ENCODE results near the gene PPME1.

Gene PPME1

DNA sequence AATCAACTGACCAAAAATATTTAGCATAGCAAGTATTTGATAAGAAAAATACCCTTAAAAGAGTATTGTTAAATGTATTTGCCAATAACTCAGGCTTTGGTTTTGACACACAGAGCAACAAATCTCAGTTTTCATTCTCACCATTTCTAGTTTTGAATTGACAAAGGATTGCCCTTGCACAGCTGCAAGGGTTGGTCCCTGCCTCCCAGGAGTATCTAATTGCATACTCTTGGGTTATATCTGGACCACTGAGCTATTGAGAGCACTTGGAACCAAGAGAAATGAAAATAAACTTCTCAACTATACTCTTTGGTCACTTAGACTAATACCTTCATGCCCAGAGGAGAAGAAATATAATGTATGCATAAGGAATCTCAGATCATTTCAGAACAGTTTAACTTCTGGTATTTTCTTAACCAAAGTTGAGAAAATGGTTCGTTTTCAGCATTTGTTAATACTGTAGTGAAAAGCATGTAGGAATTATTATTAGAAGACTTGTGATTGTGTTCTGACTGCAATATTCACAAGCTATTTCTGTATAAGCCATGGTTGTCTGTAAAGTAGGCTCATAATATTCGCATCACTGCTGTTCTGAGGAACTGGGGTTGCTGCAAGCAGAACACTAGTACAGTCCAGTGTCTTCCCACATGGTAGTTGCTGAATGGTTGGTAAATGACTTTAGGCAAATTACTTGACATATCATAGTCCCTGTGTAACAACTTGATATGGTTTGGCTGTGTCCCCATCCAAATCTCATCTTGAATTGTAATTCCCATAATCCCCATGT is 8.2 kb upstream of the PPME1 start:
- DNase-seq (ENCODE audit: low read depth): no peak

DNA sequence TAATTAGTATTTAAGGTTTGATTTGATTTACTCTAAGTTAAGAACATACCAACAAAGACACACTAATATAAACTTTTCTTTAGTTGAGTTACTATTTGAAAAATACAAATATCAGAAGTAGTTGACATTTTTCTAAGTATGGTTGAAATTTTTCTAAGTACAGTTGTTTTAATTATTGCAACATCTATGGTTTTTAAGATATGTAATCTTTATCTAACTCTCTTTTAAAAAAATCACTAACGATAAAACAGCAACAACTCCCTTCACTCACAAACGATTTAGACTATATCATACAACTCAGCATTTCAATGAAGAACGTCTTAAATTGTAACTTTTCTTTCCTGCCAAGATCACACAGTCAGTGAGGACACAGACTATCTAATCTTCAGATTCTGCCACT is 2.3 kb upstream of the PPME1 start:
- DNase-seq (ENCODE audit: low read depth): no peak

DNA sequence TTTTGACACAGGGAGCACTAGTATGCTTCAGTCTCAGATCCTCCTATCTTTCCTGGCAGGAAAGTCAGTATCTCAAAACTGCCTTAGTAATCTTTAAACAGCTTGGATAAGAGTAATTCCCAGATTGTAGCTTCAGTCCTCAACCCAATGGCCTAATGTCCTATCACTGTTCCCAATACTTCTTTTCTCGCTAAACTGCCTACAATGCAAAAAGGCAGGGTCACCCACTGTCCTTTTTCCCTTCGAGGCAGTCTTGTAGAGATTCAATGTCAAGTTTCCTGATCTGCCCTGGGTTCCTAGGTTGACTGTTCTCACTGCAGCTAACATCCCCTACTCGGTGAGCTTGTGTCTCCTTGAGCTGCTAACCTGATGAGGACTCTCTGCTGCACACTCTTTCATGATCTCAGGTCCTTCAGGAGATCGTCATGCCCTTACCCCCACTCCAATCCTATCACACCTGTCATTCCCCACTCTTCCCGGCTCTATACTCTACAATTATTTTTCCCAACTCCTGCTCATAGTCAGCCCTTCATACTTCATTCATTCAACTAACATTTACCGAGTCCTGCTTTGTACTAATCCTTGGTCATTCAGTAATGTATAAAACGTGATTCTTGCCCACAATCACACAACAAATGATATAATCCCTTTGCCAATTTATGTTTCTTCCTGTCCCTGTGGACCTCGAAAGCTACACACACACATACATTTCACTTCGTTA is 1.2 kb upstream of the PPME1 start:
- no peak for DNase-seq (ENCODE audit: low read depth)

DNA sequence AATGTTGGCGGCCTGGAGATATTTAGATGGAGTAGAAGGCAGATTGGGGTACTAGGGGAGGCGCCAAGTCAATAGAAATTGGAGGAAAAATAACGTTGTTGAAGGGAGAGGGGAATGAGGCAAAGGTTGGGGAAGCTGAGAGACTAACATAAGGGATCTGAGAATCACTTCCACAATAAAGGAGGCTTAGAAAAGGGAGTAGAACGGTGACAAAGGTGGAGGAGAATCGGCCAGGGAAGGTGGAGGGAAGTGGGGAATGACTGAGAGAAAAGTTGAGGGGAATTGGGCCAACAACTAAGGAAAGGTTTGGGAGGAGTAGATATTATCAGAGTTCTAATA is 510 bp downstream of the PPME1 start:
- no peak for DNase-seq (ENCODE audit: low read depth)

DNA sequence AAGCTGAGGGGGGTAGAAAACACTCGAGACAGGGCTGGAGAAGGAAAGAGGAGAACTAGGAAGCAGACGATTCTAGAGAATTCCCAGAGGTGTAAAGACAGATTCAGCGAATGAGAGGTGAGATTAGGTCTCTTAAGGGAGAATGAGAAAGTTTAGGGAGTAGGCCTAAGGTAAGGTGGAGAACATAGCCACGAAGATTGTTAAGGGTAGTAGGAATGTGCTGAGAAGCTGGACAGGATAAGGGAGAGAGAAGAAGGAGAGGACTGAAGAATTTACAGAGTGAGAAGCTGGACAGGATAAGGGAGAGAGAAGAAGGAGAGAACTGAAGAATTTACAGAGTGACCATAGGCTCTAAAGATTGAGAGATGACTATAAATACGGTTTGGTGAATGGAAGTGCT is 908 bp downstream of the PPME1 start:
- no peak for DNase-seq (ENCODE audit: low read depth)

DNA sequence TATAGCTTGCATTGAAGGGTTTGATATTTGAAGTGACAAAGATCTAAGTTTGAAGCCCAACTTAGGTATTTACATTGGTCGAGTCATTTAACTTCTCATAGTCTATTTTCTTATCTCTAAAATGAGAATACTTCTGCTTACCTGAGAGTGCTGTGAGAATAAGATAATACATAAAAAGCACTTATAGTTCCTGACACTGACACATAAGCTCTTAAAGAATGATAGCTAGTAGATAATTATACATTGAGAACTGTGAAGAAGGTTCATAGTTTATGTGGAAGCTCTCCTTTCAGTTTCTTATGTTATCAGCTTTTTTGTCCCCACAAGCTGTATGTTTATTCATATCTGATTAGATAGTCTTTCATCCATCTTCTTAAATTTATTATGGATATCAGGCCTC is 4.8 kb downstream of the PPME1 start:
- no peak for DNase-seq (ENCODE audit: low read depth)

DNA sequence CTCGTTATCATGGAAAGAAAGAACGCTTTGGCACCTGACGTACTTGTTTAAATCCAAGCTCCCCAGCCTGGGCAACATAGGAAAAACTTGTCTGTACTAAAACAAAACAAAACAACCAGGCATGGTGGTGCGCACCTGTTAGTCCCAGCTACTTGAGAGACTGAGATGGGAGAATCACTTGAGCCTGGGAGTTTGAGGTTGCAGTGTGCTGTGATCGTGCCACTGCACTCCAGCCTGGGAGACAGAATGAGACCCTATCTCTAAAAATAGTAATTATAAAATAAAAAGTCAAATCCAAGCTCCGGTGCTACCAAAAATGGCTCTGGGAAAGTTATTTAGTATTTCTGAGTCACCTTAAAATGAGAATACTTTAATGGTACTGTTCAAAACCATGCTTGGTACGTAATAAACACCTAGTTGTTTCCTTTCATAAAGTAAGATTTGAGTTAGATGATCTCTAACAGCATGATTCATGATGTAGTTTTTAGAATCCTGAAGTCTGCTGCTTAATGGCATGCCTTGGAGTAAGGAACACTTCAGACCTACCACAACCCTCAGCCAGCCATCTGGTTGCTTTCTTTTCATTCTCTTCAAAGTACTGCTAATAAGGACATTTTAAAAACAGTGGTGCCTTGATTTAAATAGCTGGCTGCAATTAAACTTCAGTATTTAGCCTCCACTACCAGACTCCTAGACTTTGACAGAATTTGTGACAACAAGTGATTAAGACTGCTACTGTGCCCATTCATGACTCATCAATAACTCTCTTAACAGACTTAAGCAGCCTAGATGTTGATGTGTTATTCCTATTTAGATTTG is 8.4 kb downstream of the PPME1 start:
- no peak for DNase-seq (ENCODE audit: low read depth)

DNA sequence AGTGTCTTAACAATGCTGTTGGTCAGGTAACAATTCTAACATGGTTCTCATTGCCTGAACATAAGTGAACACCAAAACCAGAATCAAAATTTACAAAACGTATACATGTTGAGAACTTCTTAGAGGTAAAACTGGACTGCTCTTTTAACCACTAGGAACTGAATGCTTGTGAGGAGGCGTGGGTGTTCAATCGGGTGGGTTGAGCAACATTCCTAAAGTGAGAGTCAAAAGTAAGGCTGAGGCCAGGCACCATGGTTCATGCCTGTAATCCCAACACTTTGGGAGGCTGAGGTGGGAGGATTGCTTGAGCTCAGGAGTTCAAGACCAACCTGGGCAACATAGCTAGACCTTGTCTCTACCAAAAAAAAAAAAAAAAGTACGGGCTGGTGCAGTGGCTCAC is 11.5 kb downstream of the PPME1 start:
- DNase-seq (ENCODE audit: low read depth): no peak

DNA sequence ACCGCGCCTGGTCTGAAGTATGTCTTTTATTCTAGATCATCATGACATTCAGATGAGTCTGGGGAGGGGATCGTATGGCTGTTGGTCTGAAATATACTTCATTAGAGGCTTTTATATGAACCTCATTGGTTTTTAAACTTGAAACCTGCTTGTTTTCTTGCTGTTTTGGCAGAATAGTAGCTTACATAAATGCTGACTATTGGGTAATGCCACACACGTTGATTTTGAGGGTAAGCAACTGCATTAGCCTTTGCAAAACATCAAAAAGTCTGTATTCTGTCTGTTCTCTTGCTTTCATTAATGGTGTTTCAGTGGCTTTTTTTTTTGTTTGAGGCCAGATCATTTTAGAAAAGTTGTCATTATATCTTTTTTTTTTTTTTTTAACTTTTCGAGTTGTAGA is 14.2 kb downstream of the PPME1 start:
- no peak for DNase-seq (ENCODE audit: low read depth)

DNA sequence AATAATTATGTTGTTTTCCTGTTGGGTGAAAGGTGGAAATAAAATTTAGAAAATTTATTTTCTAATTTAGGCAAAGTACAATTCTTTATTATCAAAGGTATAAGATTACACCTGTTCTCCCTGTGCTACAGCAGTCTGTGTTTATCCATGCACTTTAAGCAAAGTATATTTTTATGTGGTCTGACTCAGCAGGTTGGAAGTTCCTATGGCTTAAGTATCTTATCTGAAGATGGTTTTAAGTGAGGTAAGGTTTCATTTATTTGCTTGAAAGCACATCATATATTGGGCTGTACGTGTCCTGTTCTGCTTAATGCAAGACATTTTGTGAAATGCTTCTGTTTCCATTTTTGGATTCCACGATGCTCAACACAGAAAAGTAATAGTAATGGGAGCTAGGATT is 14.6 kb downstream of the PPME1 start:
- DNase-seq (ENCODE audit: low read depth): no peak

DNA sequence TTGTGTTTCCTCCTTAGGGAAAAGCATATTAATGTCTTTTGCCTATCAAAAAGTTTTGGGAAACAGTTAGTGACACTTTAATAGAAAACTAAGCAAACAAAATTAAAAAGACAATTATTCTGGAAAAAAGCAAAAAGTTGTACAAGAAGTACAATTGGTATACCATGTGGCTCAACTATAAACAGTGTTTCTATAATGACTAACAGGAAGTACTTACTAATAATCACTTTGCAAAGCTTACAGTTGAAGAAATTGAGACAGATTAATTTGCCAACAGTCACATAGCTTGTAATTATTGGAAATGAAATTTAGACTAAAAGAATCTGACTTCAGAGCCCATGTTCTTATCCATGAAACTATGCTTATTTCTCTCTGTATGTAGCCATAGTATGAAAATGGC is 24.7 kb downstream of the PPME1 start:
- no peak for DNase-seq (ENCODE audit: low read depth)

DNA sequence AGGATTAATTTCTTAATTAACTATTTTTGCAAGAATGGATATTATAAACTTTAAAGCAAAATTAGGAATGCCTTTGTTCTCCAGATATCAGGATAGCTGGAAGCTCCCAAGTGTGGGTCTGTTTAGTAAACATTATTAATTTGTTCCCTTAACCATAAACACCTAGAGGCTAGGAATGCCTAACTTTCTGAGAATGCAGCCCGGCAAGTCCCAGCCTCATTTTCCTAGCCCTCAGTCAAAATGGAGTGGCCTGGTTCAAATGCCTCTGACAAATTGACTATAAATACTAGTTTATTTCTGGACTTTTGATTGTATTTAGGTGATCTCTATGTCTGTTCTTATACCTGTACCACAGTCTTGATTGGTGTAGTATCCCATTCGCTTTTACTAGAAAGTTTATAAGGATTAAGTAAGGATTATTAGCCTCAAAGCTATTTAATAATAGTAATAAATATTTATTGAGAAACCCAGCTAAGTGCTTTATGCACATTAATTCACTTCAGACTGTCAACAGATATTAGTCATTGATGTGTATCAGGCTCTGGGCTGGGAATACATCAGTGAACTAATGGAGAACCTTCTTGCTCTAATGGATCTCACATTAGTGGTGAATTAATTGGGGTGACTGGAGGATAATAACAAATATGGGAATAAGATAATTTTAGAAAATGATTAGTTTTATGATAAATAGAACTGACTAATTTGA is 25.8 kb downstream of the PPME1 start:
- DNase-seq (ENCODE audit: low read depth): no peak

DNA sequence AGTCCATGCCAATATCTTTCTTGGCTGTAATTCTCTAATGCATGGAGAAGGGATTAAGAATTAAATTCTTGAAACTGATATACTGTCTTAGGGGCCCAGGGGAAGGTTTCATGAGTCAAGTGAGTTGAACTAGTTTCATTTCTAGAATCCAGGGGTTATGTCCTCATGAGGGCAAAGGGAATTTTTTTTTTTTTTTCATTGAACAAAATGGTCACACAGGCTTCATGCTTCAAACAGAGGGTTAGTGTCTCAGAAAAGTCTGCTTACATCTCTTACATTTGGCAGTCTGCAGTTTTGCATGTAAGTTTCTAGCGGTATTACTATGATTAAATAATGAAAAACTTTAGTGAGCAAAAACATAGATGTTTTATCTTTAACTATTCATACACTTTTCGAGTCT is 32.9 kb downstream of the PPME1 start:
- no peak for DNase-seq (ENCODE audit: low read depth)

DNA sequence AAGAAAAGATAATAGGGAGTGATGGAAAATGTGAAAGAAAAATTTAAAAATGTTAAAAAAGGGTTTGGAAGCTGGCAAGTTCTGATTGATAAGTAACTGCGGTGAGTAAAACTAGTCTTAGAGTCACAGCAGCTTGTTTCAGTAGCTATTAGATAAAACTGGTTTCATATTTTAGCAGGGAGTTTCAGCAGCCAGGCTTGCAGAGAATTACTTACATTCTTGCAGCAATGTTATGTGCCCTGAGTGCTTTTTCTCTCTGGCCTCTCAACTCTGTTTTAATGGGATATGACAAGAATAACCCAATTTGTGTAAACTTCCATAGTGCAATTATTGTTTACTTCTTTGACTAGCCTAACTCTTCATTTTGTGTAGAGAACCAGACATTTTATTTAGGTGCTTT is 33.6 kb downstream of the PPME1 start:
- DNase-seq (ENCODE audit: low read depth): no peak

DNA sequence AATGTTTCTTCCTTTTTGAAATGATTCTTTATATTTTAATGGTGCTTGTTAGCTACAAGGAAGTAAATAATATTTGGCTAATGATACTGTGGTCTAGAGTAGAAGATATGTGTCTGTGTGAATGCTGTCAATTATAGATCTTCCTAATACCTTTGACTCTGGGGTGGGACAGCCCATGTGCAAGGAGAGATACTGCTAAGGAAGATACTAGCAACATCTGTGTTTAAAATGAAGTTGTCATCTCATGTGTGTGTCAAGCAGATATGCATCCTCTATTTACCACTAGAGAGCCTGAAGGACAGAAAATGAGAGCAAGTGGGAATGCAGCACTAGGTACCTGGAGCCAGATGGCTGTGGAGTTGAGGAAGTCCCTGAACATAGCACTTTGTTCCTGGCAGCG is 34.1 kb downstream of the PPME1 start:
- no peak for DNase-seq (ENCODE audit: low read depth)

DNA sequence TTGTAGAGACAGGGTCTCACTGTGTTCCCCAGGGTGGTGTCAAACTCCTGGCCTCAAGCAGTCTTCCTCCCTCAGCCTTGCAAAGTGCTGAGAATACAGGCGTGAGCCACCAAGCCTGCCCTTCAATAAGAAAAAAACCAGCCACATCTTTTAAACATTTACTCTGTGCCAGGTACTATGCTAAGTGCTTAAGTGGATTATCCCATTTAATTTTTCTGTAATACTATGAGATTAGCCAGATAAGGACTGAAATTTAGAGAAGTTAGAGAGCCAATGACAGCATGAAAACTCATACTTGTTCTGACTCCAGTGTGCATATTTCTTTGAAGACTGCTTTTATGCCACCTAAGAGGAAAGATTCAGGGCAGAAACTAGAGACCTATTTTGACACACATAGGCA is 35.7 kb downstream of the PPME1 start:
- no peak for DNase-seq (ENCODE audit: low read depth)

DNA sequence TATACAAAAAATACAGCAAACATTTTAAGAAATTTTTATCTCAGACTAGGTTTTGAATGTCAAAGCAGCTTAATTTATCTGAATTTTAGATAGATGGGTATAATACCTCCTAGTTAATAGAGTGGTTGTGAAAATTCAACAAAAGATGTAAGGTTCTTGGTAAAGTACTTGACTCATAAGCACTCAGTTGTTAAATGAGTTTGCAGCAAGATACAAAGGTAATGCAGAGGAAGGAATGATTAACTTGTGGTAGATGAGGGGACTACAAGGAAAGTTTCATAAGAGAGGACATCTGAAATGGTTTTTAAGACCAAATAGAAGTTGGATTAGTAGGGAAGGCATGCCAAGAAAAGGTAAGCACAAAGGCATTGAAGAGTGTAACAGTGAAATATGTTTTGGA is 37.4 kb downstream of the PPME1 start:
- no peak for DNase-seq (ENCODE audit: low read depth)

DNA sequence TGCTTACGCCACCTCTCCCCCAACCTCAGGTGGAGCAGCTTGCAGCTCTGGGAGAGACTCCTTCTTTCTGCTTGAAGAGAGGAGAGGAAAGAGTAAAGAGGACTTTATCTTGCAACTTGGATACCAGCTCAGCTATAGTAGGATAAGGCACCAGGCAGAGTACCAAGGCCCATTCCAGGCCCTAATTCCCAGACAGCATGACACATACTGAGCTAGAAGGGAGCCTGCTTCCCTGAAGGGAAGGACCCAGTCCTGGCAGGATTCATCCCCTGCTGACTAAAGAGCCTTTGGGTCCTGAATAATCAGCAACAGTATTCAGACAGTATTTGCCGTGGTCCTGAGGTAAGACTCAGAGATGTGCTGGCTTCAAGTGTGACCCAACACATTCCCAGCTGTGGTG is 41.4 kb downstream of the PPME1 start:
- DNase-seq (ENCODE audit: low read depth): no peak

DNA sequence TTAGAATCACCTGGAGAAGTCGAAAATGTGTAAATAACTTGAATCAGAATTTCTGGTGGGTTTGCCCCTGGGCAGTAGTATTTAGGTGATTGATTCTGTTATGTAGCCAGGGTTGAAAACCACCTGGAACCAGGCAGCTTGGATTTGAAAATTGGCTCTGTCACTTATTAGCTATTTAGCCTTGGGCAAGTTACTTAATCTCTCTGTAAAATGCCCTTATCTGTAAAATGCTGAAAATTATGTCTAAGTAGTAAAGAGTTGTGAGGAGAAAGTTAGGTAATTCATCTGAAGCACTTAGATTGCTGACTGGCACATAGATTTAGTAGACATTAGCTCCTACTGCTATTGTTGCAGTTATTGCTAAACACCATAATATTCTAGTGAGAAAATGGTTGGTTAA is 49.3 kb downstream of the PPME1 start:
- DNase-seq (ENCODE audit: low read depth): no peak

DNA sequence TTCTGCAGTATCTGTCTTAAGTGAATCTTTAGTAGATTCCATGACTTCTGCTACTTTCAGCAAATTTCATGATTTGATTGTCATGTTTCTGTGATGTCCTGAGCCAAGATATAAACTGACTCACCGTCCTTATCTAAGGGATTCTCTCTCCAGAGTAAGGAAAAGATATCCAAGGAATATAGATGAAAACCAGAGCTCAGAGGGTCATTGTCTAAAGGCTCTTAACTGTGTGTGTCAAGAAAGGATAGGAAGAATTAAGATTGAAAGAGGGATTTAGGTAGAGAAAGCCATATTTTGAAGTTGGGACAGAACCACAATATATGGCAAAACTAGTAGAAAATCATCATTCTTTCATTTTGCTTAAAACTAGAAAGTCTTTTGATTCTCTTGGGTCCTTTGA is 50.7 kb downstream of the PPME1 start:
- no peak for DNase-seq (ENCODE audit: low read depth)

DNA sequence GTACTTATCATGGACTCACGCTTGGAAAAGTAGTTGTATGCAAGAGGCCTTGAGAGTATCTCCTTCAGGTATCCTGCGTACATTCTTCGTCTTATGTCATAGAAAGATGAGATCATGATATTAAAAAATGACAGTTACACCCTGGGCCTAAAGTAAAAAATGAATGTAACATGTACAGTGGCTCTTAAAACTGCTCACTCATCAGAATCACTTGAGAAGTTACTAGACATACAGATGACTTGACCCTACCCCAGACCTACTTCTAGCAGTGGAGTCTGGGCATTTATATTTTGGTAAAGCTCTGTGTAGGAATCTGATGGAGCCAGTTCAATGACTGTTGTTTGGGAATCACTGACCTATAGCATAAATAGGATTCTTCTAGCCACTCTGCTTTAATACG is 54.5 kb downstream of the PPME1 start:
- DNase-seq (ENCODE audit: low read depth): no peak

DNA sequence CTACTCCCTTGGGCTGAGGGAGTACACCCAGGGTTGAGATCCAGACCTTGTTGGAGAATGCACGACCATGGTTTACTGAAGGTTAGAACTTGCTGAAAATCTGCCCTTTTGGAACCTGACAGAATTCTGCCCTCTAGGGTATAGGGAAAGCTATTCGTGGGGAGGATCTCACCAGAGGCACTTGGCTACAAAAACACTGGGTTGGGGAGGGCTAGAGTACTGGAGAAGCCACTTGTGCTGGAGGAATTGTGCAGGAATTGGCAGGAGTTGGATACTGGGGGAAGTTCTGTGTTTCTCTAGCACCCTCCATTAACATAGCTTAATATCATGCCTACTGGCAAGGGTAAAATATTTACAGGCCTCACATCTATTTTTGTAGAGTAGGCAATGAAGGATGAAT is 55.8 kb downstream of the PPME1 start:
- no peak for DNase-seq (ENCODE audit: low read depth)

Data from stimulated activated CD4-positive, alpha-beta T cell treated with anti-CD3 and anti-CD28 coated beads, Interleukin-2, amount 100 ng/mL, for 4 hours (primary cell).